Endodermal cell (in vitro differentiated cells): ENCODE data around the gene TBXAS1. TPM values are rescaled to one million over a fixed set of nuclear protein-coding genes. Genes with fewer than 3 reads are reported as not detected.

Source experiments
- DNase-seq: peaks from one replicate; pipeline ENCODE4 v3.0.0-alpha.2; 2017
- H3K27ac ChIP-seq: 2 replicates; pipeline ENCODE4 v1.5.1; 2013; ENCODE audit warnings: mild to moderate bottlenecking, low read depth, low read length, moderate library complexity
- H3K27me3 ChIP-seq: 2 replicates; pipeline ENCODE4 v1.6.1; 2013; ENCODE audit warnings: mild to moderate bottlenecking, low read length, moderate library complexity; ENCODE audit not compliant: insufficient read depth, control insufficient read depth, poor library complexity, severe bottlenecking
- H3K36me3 ChIP-seq: 2 replicates; pipeline ENCODE4 v1.7.0; 2013; ENCODE audit warnings: mild to moderate bottlenecking, low read length, moderate library complexity; ENCODE audit not compliant: control insufficient read depth, insufficient read depth
- H3K4me1 ChIP-seq: one replicate; pipeline ENCODE4 v1.7.0; 2013; ENCODE audit warnings: low read length; ENCODE audit not compliant: control insufficient read depth, insufficient read depth
- H3K4me3 ChIP-seq: 2 replicates; pipeline ENCODE4 v1.5.1; 2013; ENCODE audit warnings: mild to moderate bottlenecking, low read length, moderate library complexity
- H3K9ac ChIP-seq: 2 replicates; pipeline ENCODE4 v1.6.1; 2013; ENCODE audit warnings: mild to moderate bottlenecking, low read length, moderate library complexity; ENCODE audit not compliant: poor library complexity, severe bottlenecking; ENCODE audit errors: extremely low read depth
- H3K9me3 ChIP-seq: 2 replicates; pipeline ENCODE4 v1.6.1; 2013; ENCODE audit warnings: mild to moderate bottlenecking, low read length, moderate library complexity; ENCODE audit not compliant: control insufficient read depth
- H3K27ac Mint-ChIP-seq: 2 replicates; pipeline ENCODE4 v1.8.0; 2020; ENCODE audit warnings: mixed read lengths
- H3K27me3 Mint-ChIP-seq: 2 replicates; pipeline ENCODE4 v1.8.0; 2021; ENCODE audit warnings: mild to moderate bottlenecking, mixed read lengths; ENCODE audit not compliant: insufficient read depth
- H3K36me3 Mint-ChIP-seq: 2 replicates; pipeline ENCODE4 v1.8.0; 2020; ENCODE audit warnings: low read depth, mixed read lengths
- H3K4me1 Mint-ChIP-seq: 2 replicates; pipeline ENCODE4 v1.8.0; 2020; ENCODE audit warnings: mixed read lengths
- H3K4me3 Mint-ChIP-seq: 2 replicates; pipeline ENCODE4 v1.8.0; 2020; ENCODE audit warnings: mild to moderate bottlenecking, moderate library complexity, mixed read lengths
- H3K9me3 Mint-ChIP-seq: 2 replicates; pipeline ENCODE4 v1.8.0; 2020; ENCODE audit warnings: mild to moderate bottlenecking, mixed read lengths
- CTCF ChIP-seq: fragments of 200-600 bp; sonication (generic); conservative IDR thresholded peaks from 2 replicates; pipeline ENCODE4 v1.5.0; 2021; ENCODE audit warnings: antibody characterized with exemption, mild to moderate bottlenecking
- WGBS, 2 experiments: methylation state at CpG; one replicate each; pipeline versions ENCODE4 v1.1.5 to v1.1.7; 2013; ENCODE audit warnings: missing lambda C conversion rate in 2 of 2, mixed read lengths in 1 of 2; ENCODE audit not compliant: insufficient coverage in 1 of 2, insufficient read length in 1 of 2; 5-methylcytosine and 5-hydroxymethylcytosine counted together
- total RNA-seq, 2 donors: library from RNA; stranded (reverse); fragmentation: NEBNext Ultra II Directional in 1 of 2; extraction: Animal tissue kit (Norgen Biotek cat#: 25700) in 1 of 2; gene quantifications; 2 replicates in 1 of 2; 3 replicates in 1 of 2; pipeline ENCODE4 v1.2.1, GENCODE V29; 2021

TBXAS1 gene
- total RNA-seq, 2 donors from 2014 or later, result 7.6 to 13.5 TPM

GRCh38 chr7:139884441-139884840, 55.4 kb downstream of the TBXAS1 start:
- H3K4me1 Mint-ChIP-seq, result peaks cover 15% of the 10 kb centered on the region
- H3K9ac ChIP-seq, result no peak overlapping the region
- peaks cover 5% of the 10 kb centered on the region for H3K9me3 ChIP-seq
- DNase-seq, result no peak
- H3K4me1 ChIP-seq, result no peaks in the 10 kb centered on the region
- H3K36me3 ChIP-seq, result no peaks in the 10 kb centered on the region
- H3K27ac ChIP-seq, result no peak overlapping the region
- no peak overlapping the region for H3K4me3 ChIP-seq
- no peak overlapping the region for H3K27ac Mint-ChIP-seq
- H3K36me3 Mint-ChIP-seq, result no peaks in the 10 kb centered on the region
- peaks cover 6% of the 10 kb centered on the region for H3K9me3 Mint-ChIP-seq
- no peak for TF ChIP-seq CTCF
- H3K4me3 Mint-ChIP-seq, result no peak overlapping the region
- no peaks in the 10 kb centered on the region for H3K27me3 Mint-ChIP-seq
- WGBS, 2 experiments, result 93 to 95% methylated on average over 5 to 7 of the region's 7 CpGs
- H3K27me3 ChIP-seq, result no peaks in the 10 kb centered on the region

DNA sequence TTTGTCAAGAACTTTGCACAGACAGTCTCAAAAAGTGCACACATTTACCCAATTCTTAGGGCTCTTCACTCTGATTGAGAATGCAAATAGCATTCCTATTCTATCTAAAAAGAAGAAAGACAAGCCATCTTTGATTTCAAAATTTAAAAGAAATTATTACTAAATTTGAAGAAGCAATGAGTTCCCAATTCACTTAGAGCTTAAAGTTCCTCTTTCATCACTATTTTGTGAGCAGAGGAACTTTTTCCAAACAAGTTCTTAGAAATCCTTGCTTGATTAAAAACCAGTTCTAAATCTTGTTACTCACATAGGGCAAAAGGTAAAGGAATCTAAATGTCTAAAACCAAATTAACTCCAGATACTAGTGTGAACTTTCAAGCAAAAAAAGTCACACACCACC, 56.4 kb downstream of the TBXAS1 start:
- Mint-ChIP-seq H3K4me3 (no peak overlapping the region), H3K36me3 (no peaks in the 10 kb centered on the region), H3K4me1 (peaks cover 10% of the 10 kb centered on the region), H3K27me3 (no peaks in the 10 kb centered on the region), H3K9me3 (peaks cover 6% of the 10 kb centered on the region), H3K27ac (no peak overlapping the region)
- no peak for DNase-seq
- H3K9me3 ChIP-seq, result peaks cover 8% of the 10 kb centered on the region
- H3K27me3 ChIP-seq, result no peaks in the 10 kb centered on the region
- no peak for TF ChIP-seq CTCF
- H3K4me3 ChIP-seq, result no peak overlapping the region
- H3K36me3 ChIP-seq, result no peaks in the 10 kb centered on the region
- H3K4me1 ChIP-seq, result no peaks in the 10 kb centered on the region
- H3K9ac ChIP-seq, result no peak overlapping the region
- H3K27ac ChIP-seq, result no peak overlapping the region

DNA sequence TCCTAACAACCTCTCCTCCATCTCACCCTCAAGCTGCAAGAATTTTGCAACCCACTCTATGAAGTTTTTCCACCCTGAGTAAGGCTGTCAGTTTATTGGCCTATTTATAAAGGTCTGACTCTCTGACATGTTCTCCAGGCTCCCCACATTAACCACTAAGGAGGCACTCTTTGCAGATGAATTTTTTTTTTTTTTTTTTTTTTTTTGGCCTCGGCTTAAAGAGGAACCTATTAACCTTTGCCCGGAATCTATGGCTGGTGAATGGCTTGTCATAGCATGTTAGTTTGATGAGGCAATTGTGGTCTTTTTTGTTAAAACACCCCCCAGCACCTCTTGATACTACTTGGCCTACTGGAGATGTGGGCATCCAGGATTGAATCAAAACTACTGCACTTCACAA, 57.1 kb downstream of the TBXAS1 start:
- no peak overlapping the region for H3K4me3 Mint-ChIP-seq
- Histone ChIP-seq H3K4me3 (no peak overlapping the region), H3K27me3 (no peaks in the 10 kb centered on the region), H3K4me1 (no peaks in the 10 kb centered on the region), H3K9ac (no peak overlapping the region), H3K9me3 (peaks cover 8% of the 10 kb centered on the region), H3K27ac (no peak overlapping the region), H3K36me3 (no peaks in the 10 kb centered on the region)
- H3K27ac Mint-ChIP-seq, result no peak overlapping the region
- no peak for DNase-seq
- TF ChIP-seq CTCF, result no peak
- peaks cover 6% of the 10 kb centered on the region for H3K9me3 Mint-ChIP-seq
- no peaks in the 10 kb centered on the region for H3K36me3 Mint-ChIP-seq
- peaks cover 10% of the 10 kb centered on the region for H3K4me1 Mint-ChIP-seq
- H3K27me3 Mint-ChIP-seq, result no peaks in the 10 kb centered on the region
- 100% methylated on average over 1 of the region's 2 CpGs; no CpG with 5 or more reads in 1 of the 2 experiments for WGBS, 2 experiments
